Glutamatergic neuron (in vitro differentiated cells): ENCODE measurements around the gene ADGRD1. TPM values are rescaled to one million over a fixed set of nuclear protein-coding genes. Genes with fewer than 3 reads are reported as not detected.

Source experiments
- DNase-seq: peaks from one replicate; pipeline ENCODE4 v3.0.0; 2022
- H3K27ac Mint-ChIP-seq: one replicate; pipeline ENCODE4 v1.8.0; 2020; ENCODE audit warnings: mild to moderate bottlenecking, mixed read lengths, inconsistent platforms; ENCODE audit not compliant: unreplicated experiment
- H3K27me3 Mint-ChIP-seq: one replicate; pipeline ENCODE4 v1.8.0; 2020; ENCODE audit warnings: mild to moderate bottlenecking, moderate library complexity, mixed read lengths, inconsistent platforms; ENCODE audit not compliant: unreplicated experiment
- H3K36me3 Mint-ChIP-seq: one replicate; pipeline ENCODE4 v1.8.0; 2020; ENCODE audit warnings: mild to moderate bottlenecking, mixed read lengths, inconsistent platforms; ENCODE audit not compliant: unreplicated experiment
- H3K4me1 Mint-ChIP-seq: one replicate; pipeline ENCODE4 v1.8.0; 2020; ENCODE audit warnings: mild to moderate bottlenecking, low read depth, mixed read lengths, inconsistent platforms; ENCODE audit not compliant: unreplicated experiment
- H3K4me3 Mint-ChIP-seq: one replicate; pipeline ENCODE4 v1.8.0; 2020; ENCODE audit warnings: mild to moderate bottlenecking, mixed read lengths, inconsistent platforms; ENCODE audit not compliant: unreplicated experiment
- H3K9me3 Mint-ChIP-seq: one replicate; pipeline ENCODE4 v1.8.0; 2020; ENCODE audit warnings: mild to moderate bottlenecking, moderate library complexity, mixed read lengths, inconsistent platforms; ENCODE audit not compliant: unreplicated experiment
- CTCF ChIP-seq: fragments of 200-600 bp; sonication (generic); IDR thresholded peaks from one replicate; pipeline ENCODE4 v1.5.0; 2021; ENCODE audit not compliant: partially characterized antibody, unreplicated experiment
- total RNA-seq: library from RNA; stranded (reverse); fragmentation: NEBNext Ultra II Directional; extraction: Animal tissue kit (Norgen Biotek cat#: 25700); gene quantifications from one replicate; pipeline ENCODE4 v1.2.1, GENCODE V29; 2021; ENCODE audit not compliant: unreplicated experiment

Gene ADGRD1
- total RNA-seq, 1 donor from 2014 or later = 0.96 TPM

GRCh38 chr12:131028587-131029338 lies 75.1 kb downstream of the ADGRD1 start:
- H3K9me3 Mint-ChIP-seq = peaks cover 2% of the 10 kb centered on the region
- no peak for DNase-seq
- H3K36me3 Mint-ChIP-seq = peaks cover 6% of the 10 kb centered on the region
- no peaks in the 10 kb centered on the region for H3K27me3 Mint-ChIP-seq
- no peak overlapping the region for H3K27ac Mint-ChIP-seq
- H3K4me1 Mint-ChIP-seq = peaks cover 19% of the 10 kb centered on the region
- TF ChIP-seq CTCF = no peak
- H3K4me3 Mint-ChIP-seq = no peak overlapping the region

GRCh38 chr12:131030472-131031328 lies 77.0 kb downstream of the ADGRD1 start:
- Mint-ChIP-seq H3K4me1 (peaks cover 15% of the 10 kb centered on the region), H3K9me3 (peaks cover 4% of the 10 kb centered on the region), H3K27me3 (peaks cover 3% of the 10 kb centered on the region), H3K36me3 (peaks cover 6% of the 10 kb centered on the region), H3K27ac (no peak overlapping the region), H3K4me3 (no peak overlapping the region)
- TF ChIP-seq CTCF = no peak
- DNase-seq = no peak

GRCh38 chr12:131032082-131032750 lies 78.5 kb downstream of the ADGRD1 start:
- Mint-ChIP-seq H3K4me3 (no peak overlapping the region), H3K9me3 (peaks cover 8% of the 10 kb centered on the region), H3K36me3 (peaks cover 6% of the 10 kb centered on the region), H3K27ac (no peak overlapping the region), H3K27me3 (peaks cover 12% of the 10 kb centered on the region), H3K4me1 (peaks cover 10% of the 10 kb centered on the region)
- no peak for DNase-seq
- no peak for TF ChIP-seq CTCF

- H3K4me1 Mint-ChIP-seq = peaks cover 16% of the 10 kb centered on the region
- DNase-seq = no peak
- peaks cover 8% of the 10 kb centered on the region for H3K9me3 Mint-ChIP-seq
- peaks cover 6% of the 10 kb centered on the region for H3K36me3 Mint-ChIP-seq
- TF ChIP-seq CTCF = no peak
- H3K4me3 Mint-ChIP-seq = no peak overlapping the region
- no peak overlapping the region for H3K27ac Mint-ChIP-seq
- peaks cover 12% of the 10 kb centered on the region for H3K27me3 Mint-ChIP-seq
These were observed 79.8 kb downstream of the ADGRD1 start for GRCh38 chr12:131033486-131033885.
